Neutrophil (primary cell): ENCODE measurements around the gene FIGN.

ENCODE experiments used
- H3K27ac ChIP-seq: fragments of 200-600 bp; sonication (generic); 2 replicates; pipeline ENCODE4 v1.5.1; 2016; ENCODE audit warnings: mild to moderate bottlenecking, moderate library complexity
- H3K27me3 ChIP-seq: fragments of 200-600 bp; sonication (generic); 2 replicates; pipeline ENCODE4 v1.6.0; 2016; ENCODE audit warnings: mild to moderate bottlenecking
- H3K36me3 ChIP-seq: fragments of 200-600 bp; sonication (generic); 2 replicates; pipeline ENCODE4 v1.5.1; 2017
- H3K4me1 ChIP-seq, 2 experiments: fragments of 200-600 bp in 1 of 2; sonication (generic) in 1 of 2; 1 replicate in 1 of 2; 2 replicates in 1 of 2; pipeline versions ENCODE4 v1.5.1 to v1.6.1; 2013 to 2016; ENCODE audit warnings: low read depth in 1 of 2, low read length in 1 of 2, mild to moderate bottlenecking in 1 of 2, moderate library complexity in 1 of 2; ENCODE audit not compliant: control insufficient read depth in 1 of 2, insufficient read depth in 1 of 2
- H3K4me3 ChIP-seq, 2 experiments: fragments of 200-600 bp in 1 of 2; sonication (generic) in 1 of 2; 1 replicate in 1 of 2; 2 replicates in 1 of 2; pipeline ENCODE4 v1.5.1; 2013 to 2016; ENCODE audit warnings: low read depth in 1 of 2, low read length in 1 of 2, mild to moderate bottlenecking in 1 of 2, moderate library complexity in 1 of 2
- H3K9me3 ChIP-seq: fragments of 200-600 bp; sonication (generic); 2 replicates; pipeline ENCODE4 v1.5.1; 2016
- CTCF ChIP-seq: fragments of 200-600 bp; sonication (generic); IDR thresholded peaks from 2 replicates; pipeline ENCODE4 v1.5.1; 2016; ENCODE audit warnings: antibody characterized with exemption

Gene FIGN

GRCh38 chr2:163601377-163601776, 134.4 kb downstream of the FIGN start:
- no peaks in the 10 kb centered on the region for H3K36me3 ChIP-seq
- no peaks in the 10 kb centered on the region for H3K4me1 ChIP-seq
- no peak overlapping the region for H3K4me3 ChIP-seq
- no peak for TF ChIP-seq CTCF
- H3K9me3 ChIP-seq: no peaks in the 10 kb centered on the region
- H3K27ac ChIP-seq: no peak overlapping the region
- no peaks in the 10 kb centered on the region for H3K27me3 ChIP-seq

DNA sequence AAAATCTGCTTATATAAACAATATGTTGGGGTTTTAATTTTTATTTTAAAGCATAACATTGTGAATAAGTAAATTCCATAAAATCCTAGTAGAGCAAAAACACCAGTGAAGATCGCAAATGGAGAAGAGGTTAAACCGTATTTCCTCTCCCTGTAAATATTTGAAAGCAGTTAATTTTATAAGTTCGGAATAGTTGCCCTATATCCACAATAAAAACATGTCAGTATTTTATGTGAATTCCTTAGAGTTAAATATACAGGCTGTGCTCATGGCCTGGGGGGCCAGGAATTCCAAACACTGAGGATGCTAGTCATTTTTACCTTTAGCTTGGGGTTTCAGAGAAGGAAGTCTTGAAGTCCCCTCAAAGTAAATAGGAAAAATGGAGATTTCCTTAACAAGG, 135.0 kb downstream of the FIGN start:
- Histone ChIP-seq H3K4me3 (no peak overlapping the region), H3K9me3 (no peaks in the 10 kb centered on the region), H3K4me1 (no peaks in the 10 kb centered on the region), H3K27me3 (no peaks in the 10 kb centered on the region), H3K27ac (no peak overlapping the region), H3K36me3 (no peaks in the 10 kb centered on the region)
- TF ChIP-seq CTCF: no peak

DNA sequence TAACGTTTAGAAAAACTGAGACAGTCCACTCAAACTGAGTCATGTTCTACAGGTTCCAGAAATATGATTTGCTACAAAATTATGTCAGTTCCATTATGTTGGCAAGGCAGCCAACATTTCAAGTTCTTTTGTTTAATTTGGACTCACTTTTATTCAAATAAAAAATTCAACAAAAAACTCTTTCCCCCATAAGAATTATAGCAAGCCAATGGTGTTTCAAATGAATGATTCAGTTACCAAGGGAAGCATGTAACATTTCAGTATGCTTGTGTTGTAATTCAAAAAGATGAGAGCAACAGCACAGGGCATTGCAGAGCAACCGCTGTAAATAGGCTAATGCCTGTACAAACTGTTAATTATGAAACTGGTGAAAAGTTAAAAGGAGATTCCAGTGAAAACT, 140.8 kb downstream of the FIGN start:
- H3K36me3 ChIP-seq: no peaks in the 10 kb centered on the region
- no peaks in the 10 kb centered on the region for H3K4me1 ChIP-seq
- no peak for TF ChIP-seq CTCF
- no peaks in the 10 kb centered on the region for H3K27me3 ChIP-seq
- no peaks in the 10 kb centered on the region for H3K9me3 ChIP-seq
- H3K27ac ChIP-seq: no peak overlapping the region
- no peak overlapping the region for H3K4me3 ChIP-seq

DNA sequence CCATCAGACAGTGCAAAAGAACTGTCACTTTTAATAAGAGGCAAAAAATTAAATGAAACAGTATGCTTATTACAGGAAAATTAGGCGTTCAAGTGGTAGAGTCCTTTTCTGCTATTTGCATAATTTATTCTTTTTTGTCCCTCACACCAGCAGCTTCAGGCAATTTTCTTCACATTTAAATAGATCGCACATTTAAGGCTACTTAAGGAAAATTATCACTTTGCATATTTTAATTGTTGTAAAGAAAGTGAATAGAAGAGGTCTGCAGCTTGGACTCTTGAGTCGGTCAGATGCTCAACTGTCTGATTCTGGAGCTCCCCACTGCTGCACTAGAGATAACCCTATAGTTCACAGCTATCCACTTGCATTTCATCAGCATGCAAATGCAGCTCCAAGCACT, 141.3 kb downstream of the FIGN start:
- H3K27ac ChIP-seq: no peak overlapping the region
- H3K9me3 ChIP-seq: no peaks in the 10 kb centered on the region
- H3K4me1 ChIP-seq: no peaks in the 10 kb centered on the region
- no peaks in the 10 kb centered on the region for H3K36me3 ChIP-seq
- no peaks in the 10 kb centered on the region for H3K27me3 ChIP-seq
- TF ChIP-seq CTCF: no peak
- no peak overlapping the region for H3K4me3 ChIP-seq

- no peak for TF ChIP-seq CTCF
- Histone ChIP-seq H3K4me3 (no peak overlapping the region), H3K4me1 (no peaks in the 10 kb centered on the region), H3K9me3 (no peaks in the 10 kb centered on the region), H3K36me3 (no peaks in the 10 kb centered on the region), H3K27me3 (no peaks in the 10 kb centered on the region), H3K27ac (no peak overlapping the region)
Observed at GRCh38 chr2:163593982-163594381, 141.8 kb downstream of the FIGN start.
